ENCODE data around the gene NIPAL3. TPM values are rescaled to one million over a fixed set of nuclear protein-coding genes. Genes with fewer than 3 reads are reported as not detected.
A peak's percentile ranks its signal among the peaks of the same experiment; 100 is the strongest.

The NIPAL3 gene
- total RNA-seq, 6 donors from 2014 or later: 28.2 to 71.0 (median 46.6) TPM

- no peak for TF ChIP-seq POLR2A (IDR thresholded peaks at IDR 0.05)
- TF ChIP-seq CTCF (IDR thresholded peaks at IDR 0.05): no peak
- no peak for TF ChIP-seq POLR2AphosphoS5 (IDR thresholded peaks at IDR 0.05)
- TF ChIP-seq EP300 (IDR thresholded peaks at IDR 0.05): no peak
- H3K4me3 ChIP-seq: no peak overlapping the region
- peaks cover 0 to 6% (median 0%) of the 10 kb centered on the region in 4 donors for H3K9me3 ChIP-seq
- no peaks in the 10 kb centered on the region for H3K4me1 ChIP-seq
- H3K27ac ChIP-seq: no peak overlapping the region
- H3K27me3 ChIP-seq: no peaks in the 10 kb centered on the region
- DNase-seq: no peak
- 87 to 91% methylated on average over 3 of the region's 3 CpGs for WGBS, 2 donors
- H3K36me3 ChIP-seq: no peaks in the 10 kb centered on the region
- no peak for ATAC-seq (ENCODE audit: low FRiP score in 2 of 2)
These were observed 78.2 kb downstream of the NIPAL3 start for GRCh38 chr1:24493785-24494184.

GRCh38 chr1:24498589-24498988 is 83.0 kb downstream of the NIPAL3 start:
- no peak for TF ChIP-seq POLR2AphosphoS5 (IDR thresholded peaks at IDR 0.05)
- TF ChIP-seq CTCF (IDR thresholded peaks at IDR 0.05): no peak
- TF ChIP-seq POLR2A (IDR thresholded peaks at IDR 0.05): no peak
- no peak for TF ChIP-seq EP300 (IDR thresholded peaks at IDR 0.05)
- H3K27ac ChIP-seq: no peak overlapping the region

GRCh38 chr1:24500448-24501048 is 84.9 kb downstream of the NIPAL3 start:
- Histone ChIP-seq H3K9me3 (no peaks in the 10 kb centered on the region), H3K27ac (no peak overlapping the region), H3K27me3 (no peaks in the 10 kb centered on the region), H3K36me3 (no peaks in the 10 kb centered on the region), H3K4me1 (peaks cover 0 to 28% (median 10%) of the 10 kb centered on the region in 4 donors), H3K4me3 (no peak overlapping the region)
- ATAC-seq (ENCODE audit: low FRiP score in 2 of 2): no peak
- 81 to 83% methylated on average over 5 of the region's 5 CpGs for WGBS, 2 donors
- TF ChIP-seq EP300 (IDR thresholded peaks at IDR 0.05): no peak
- DNase-seq: no peak

More at GRCh38 chr1:24498589-24498988, 83.0 kb downstream of the NIPAL3 start:
- Histone ChIP-seq H3K9me3 (no peaks in the 10 kb centered on the region), H3K4me3 (no peak overlapping the region), H3K27me3 (no peaks in the 10 kb centered on the region), H3K36me3 (no peaks in the 10 kb centered on the region), H3K4me1 (peaks cover 0 to 20% (median 8%) of the 10 kb centered on the region in 4 donors)
- DNase-seq (no peak), ATAC-seq (ENCODE audit: low FRiP score in 2 of 2) (no peak)
- 67 to 78% methylated on average over 12 of the region's 12 CpGs for WGBS, 2 donors

GRCh38 chr1:24501371-24502064 is 85.9 kb downstream of the NIPAL3 start:
- H3K4me3 ChIP-seq: peak overlapping the region in 3 of 4 donors; percentile 70 to 85 (median 78)
- ATAC-seq (ENCODE audit: low FRiP score in 2 of 2) (peak in 1 of 2 donors; percentile 34), DNase-seq (peak in 1 of 2 donors; percentile 60)
- peak overlapping the region; percentile 83 to 94 (median 88) for H3K27ac ChIP-seq
- no peaks in the 10 kb centered on the region for H3K9me3 ChIP-seq
- TF ChIP-seq EP300 (IDR thresholded peaks at IDR 0.05) (no peak), POLR2A (IDR thresholded peaks at IDR 0.05) (no peak), CTCF (IDR thresholded peaks at IDR 0.05) (no peak), POLR2AphosphoS5 (IDR thresholded peaks at IDR 0.05) (no peak)
- peaks cover 0 to 28% (median 10%) of the 10 kb centered on the region in 4 donors for H3K4me1 ChIP-seq
- 50 to 51% methylated on average over 16 of the region's 16 CpGs for WGBS, 2 donors
- no peaks in the 10 kb centered on the region for H3K27me3 ChIP-seq
- H3K36me3 ChIP-seq: no peaks in the 10 kb centered on the region

- no peaks in the 10 kb centered on the region for H3K27me3 ChIP-seq
- peak; percentile 73 to 83 for ATAC-seq (ENCODE audit: low FRiP score in 2 of 2)
These were observed 86.6 kb downstream of the NIPAL3 start for GRCh38 chr1:24502065-24502708.

More at GRCh38 chr1:24502065-24502708, 86.6 kb downstream of the NIPAL3 start:
- peak; percentile 82 to 93 for DNase-seq
- peaks cover 0 to 28% (median 10%) of the 10 kb centered on the region in 4 donors for H3K4me1 ChIP-seq
- H3K36me3 ChIP-seq: no peaks in the 10 kb centered on the region
- no peaks in the 10 kb centered on the region for H3K9me3 ChIP-seq
- peak overlapping the region; percentile 83 to 94 (median 88) for H3K27ac ChIP-seq
- TF ChIP-seq POLR2AphosphoS5 (IDR thresholded peaks at IDR 0.05) (peak in 1 of 2 donors; percentile 41), POLR2A (IDR thresholded peaks at IDR 0.05) (peak in 2 of 4 donors; percentile 38 to 63), EP300 (IDR thresholded peaks at IDR 0.05) (no peak)
- WGBS, 2 donors: 1% methylated on average over 22 to 25 of the region's 39 CpGs
- H3K4me3 ChIP-seq: peak overlapping the region; percentile 47 to 85 (median 74)
